Measurements from ENCODE around the gene CARMIL1. TPM values are rescaled to one million over a fixed set of nuclear protein-coding genes. Genes with fewer than 3 reads are reported as not detected.

CARMIL1 gene
- polyA plus RNA-seq, 4 donors = 35.3 to 74.5 (median 47.2) TPM

GRCh38 chr6:25612666-25613065, 333.5 kb downstream of the CARMIL1 start:
- Histone ChIP-seq H3K36me3 (ENCODE audit: control insufficient read depth in 3 of 3, insufficient read depth in 2 of 3, low read depth in 1 of 3, low read length in 3 of 3) (peaks cover 2 to 8% (median 4%) of the 10 kb centered on the region in 3 donors), H3K4me3 (ENCODE audit: low read depth in 1 of 3, low read length in 3 of 3) (no peak overlapping the region), H3K9me3 (ENCODE audit: control insufficient read depth in 2 of 2, insufficient read depth in 1 of 2, low read depth in 1 of 2, low read length in 1 of 2) (no peaks in the 10 kb centered on the region), H3K4me1 (ENCODE audit: control insufficient read depth in 3 of 3, insufficient read depth in 2 of 3, low read depth in 1 of 3, low read length in 2 of 3) (no peaks in the 10 kb centered on the region), H3K27ac (ENCODE audit: low read depth in 1 of 3, low read length in 2 of 3) (no peak overlapping the region), H3K27me3 (ENCODE audit: control insufficient read depth in 3 of 3, insufficient read depth in 3 of 3, low read length in 3 of 3) (no peaks in the 10 kb centered on the region)
- 57 to 81% (median 61%) methylated on average over 3 of the region's 3 CpGs for WGBS, 3 donors
- FAIRE-seq (no peak), DNase-seq (no peak)

- Histone ChIP-seq H3K36me3 (ENCODE audit: control insufficient read depth in 3 of 3, insufficient read depth in 2 of 3, low read depth in 1 of 3, low read length in 3 of 3) (peaks cover 2 to 8% (median 4%) of the 10 kb centered on the region in 3 donors), H3K27ac (ENCODE audit: low read depth in 1 of 3, low read length in 2 of 3) (no peak overlapping the region), H3K9me3 (ENCODE audit: control insufficient read depth in 2 of 2, insufficient read depth in 1 of 2, low read depth in 1 of 2, low read length in 1 of 2) (no peaks in the 10 kb centered on the region), H3K27me3 (ENCODE audit: control insufficient read depth in 3 of 3, insufficient read depth in 3 of 3, low read length in 3 of 3) (no peaks in the 10 kb centered on the region), H3K4me1 (ENCODE audit: control insufficient read depth in 3 of 3, insufficient read depth in 2 of 3, low read depth in 1 of 3, low read length in 2 of 3) (no peaks in the 10 kb centered on the region), H3K4me3 (ENCODE audit: low read depth in 1 of 3, low read length in 3 of 3) (no peak overlapping the region)
- FAIRE-seq = no peak
- WGBS, 3 donors = 70 to 80% (median 76%) methylated on average over 1 of the region's 1 CpG
- no peak for DNase-seq
Observed at GRCh38 chr6:25613415-25613814, 334.2 kb downstream of the CARMIL1 start.

GRCh38 chr6:25614052-25614451, 334.9 kb downstream of the CARMIL1 start:
- H3K27me3 ChIP-seq (ENCODE audit: control insufficient read depth in 3 of 3, insufficient read depth in 3 of 3, low read length in 3 of 3) = no peaks in the 10 kb centered on the region
- DNase-seq (no peak), FAIRE-seq (no peak)
- 73 to 79% (median 78%) methylated on average over 4 of the region's 4 CpGs for WGBS, 3 donors
- H3K27ac ChIP-seq (ENCODE audit: low read depth in 1 of 3, low read length in 2 of 3) = no peak overlapping the region
- no peaks in the 10 kb centered on the region for H3K9me3 ChIP-seq (ENCODE audit: control insufficient read depth in 2 of 2, insufficient read depth in 1 of 2, low read depth in 1 of 2, low read length in 1 of 2)
- no peak overlapping the region for H3K4me3 ChIP-seq (ENCODE audit: low read depth in 1 of 3, low read length in 3 of 3)
- H3K4me1 ChIP-seq (ENCODE audit: control insufficient read depth in 3 of 3, insufficient read depth in 2 of 3, low read depth in 1 of 3, low read length in 2 of 3) = no peaks in the 10 kb centered on the region
- H3K36me3 ChIP-seq (ENCODE audit: control insufficient read depth in 3 of 3, insufficient read depth in 2 of 3, low read depth in 1 of 3, low read length in 3 of 3) = peaks cover 2 to 8% (median 4%) of the 10 kb centered on the region in 3 donors

GRCh38 chr6:25615471-25615870, 336.3 kb downstream of the CARMIL1 start:
- Histone ChIP-seq H3K27ac (ENCODE audit: low read depth in 1 of 3, low read length in 2 of 3) (no peak overlapping the region), H3K27me3 (ENCODE audit: control insufficient read depth in 3 of 3, insufficient read depth in 3 of 3, low read length in 3 of 3) (no peaks in the 10 kb centered on the region), H3K4me1 (ENCODE audit: control insufficient read depth in 3 of 3, insufficient read depth in 2 of 3, low read depth in 1 of 3, low read length in 2 of 3) (no peaks in the 10 kb centered on the region), H3K4me3 (ENCODE audit: low read depth in 1 of 3, low read length in 3 of 3) (no peak overlapping the region), H3K36me3 (ENCODE audit: control insufficient read depth in 3 of 3, insufficient read depth in 2 of 3, low read depth in 1 of 3, low read length in 3 of 3) (peaks cover 2 to 9% (median 4%) of the 10 kb centered on the region in 3 donors), H3K9me3 (ENCODE audit: control insufficient read depth in 2 of 2, insufficient read depth in 1 of 2, low read depth in 1 of 2, low read length in 1 of 2) (no peaks in the 10 kb centered on the region)
- DNase-seq (no peak), FAIRE-seq (no peak)
- 79 to 90% (median 80%) methylated on average over 1 of the region's 1 CpG for WGBS, 3 donors

GRCh38 chr6:25617997-25618396, 338.8 kb downstream of the CARMIL1 start:
- FAIRE-seq = no peak
- H3K4me1 ChIP-seq (ENCODE audit: control insufficient read depth in 3 of 3, insufficient read depth in 2 of 3, low read depth in 1 of 3, low read length in 2 of 3) = no peaks in the 10 kb centered on the region
- no peaks in the 10 kb centered on the region for H3K9me3 ChIP-seq (ENCODE audit: control insufficient read depth in 2 of 2, insufficient read depth in 1 of 2, low read depth in 1 of 2, low read length in 1 of 2)
- WGBS, 3 donors = 94 to 97% (median 94%) methylated on average over 2 of the region's 2 CpGs
- no peak overlapping the region for H3K27ac ChIP-seq (ENCODE audit: low read depth in 1 of 3, low read length in 2 of 3)
- no peak overlapping the region for H3K4me3 ChIP-seq (ENCODE audit: low read depth in 1 of 3, low read length in 3 of 3)
- H3K27me3 ChIP-seq (ENCODE audit: control insufficient read depth in 3 of 3, insufficient read depth in 3 of 3, low read length in 3 of 3) = no peaks in the 10 kb centered on the region
- peaks cover 0 to 12% (median 2%) of the 10 kb centered on the region in 3 donors for H3K36me3 ChIP-seq (ENCODE audit: control insufficient read depth in 3 of 3, insufficient read depth in 2 of 3, low read depth in 1 of 3, low read length in 3 of 3)
- no peak for DNase-seq

- FAIRE-seq (no peak), DNase-seq (no peak)
- no peak overlapping the region for H3K27ac ChIP-seq (ENCODE audit: low read depth in 1 of 3, low read length in 2 of 3)
- no peaks in the 10 kb centered on the region for H3K4me1 ChIP-seq (ENCODE audit: control insufficient read depth in 3 of 3, insufficient read depth in 2 of 3, low read depth in 1 of 3, low read length in 2 of 3)
- H3K36me3 ChIP-seq (ENCODE audit: control insufficient read depth in 3 of 3, insufficient read depth in 2 of 3, low read depth in 1 of 3, low read length in 3 of 3) = peaks cover 0 to 9% (median 2%) of the 10 kb centered on the region in 3 donors
- no peaks in the 10 kb centered on the region for H3K27me3 ChIP-seq (ENCODE audit: control insufficient read depth in 3 of 3, insufficient read depth in 3 of 3, low read length in 3 of 3)
- WGBS, 3 donors = 67 to 75% (median 74%) methylated on average over 4 of the region's 4 CpGs
- no peaks in the 10 kb centered on the region for H3K9me3 ChIP-seq (ENCODE audit: control insufficient read depth in 2 of 2, insufficient read depth in 1 of 2, low read depth in 1 of 2, low read length in 1 of 2)
- H3K4me3 ChIP-seq (ENCODE audit: low read depth in 1 of 3, low read length in 3 of 3) = no peak overlapping the region
Observed at GRCh38 chr6:25619217-25619616, 340.0 kb downstream of the CARMIL1 start.

- Histone ChIP-seq H3K9me3 (ENCODE audit: control insufficient read depth in 2 of 2, insufficient read depth in 1 of 2, low read depth in 1 of 2, low read length in 1 of 2) (no peaks in the 10 kb centered on the region), H3K4me3 (ENCODE audit: low read depth in 1 of 3, low read length in 3 of 3) (no peak overlapping the region), H3K27ac (ENCODE audit: low read depth in 1 of 3, low read length in 2 of 3) (no peak overlapping the region), H3K27me3 (ENCODE audit: control insufficient read depth in 3 of 3, insufficient read depth in 3 of 3, low read length in 3 of 3) (no peaks in the 10 kb centered on the region), H3K36me3 (ENCODE audit: control insufficient read depth in 3 of 3, insufficient read depth in 2 of 3, low read depth in 1 of 3, low read length in 3 of 3) (peaks cover 0 to 9% (median 2%) of the 10 kb centered on the region in 3 donors), H3K4me1 (ENCODE audit: control insufficient read depth in 3 of 3, insufficient read depth in 2 of 3, low read depth in 1 of 3, low read length in 2 of 3) (no peaks in the 10 kb centered on the region)
- WGBS, 3 donors = 61 to 81% (median 66%) methylated on average over 2 of the region's 2 CpGs
- no peak for FAIRE-seq
- DNase-seq = no peak
Observed at GRCh38 chr6:25620391-25620790, 341.2 kb downstream of the CARMIL1 start.

GRCh38 chr6:25623065-25623464, 343.9 kb downstream of the CARMIL1 start:
- Histone ChIP-seq H3K9me3 (ENCODE audit: control insufficient read depth in 2 of 2, insufficient read depth in 1 of 2, low read depth in 1 of 2, low read length in 1 of 2) (no peaks in the 10 kb centered on the region), H3K4me1 (ENCODE audit: control insufficient read depth in 3 of 3, insufficient read depth in 2 of 3, low read depth in 1 of 3, low read length in 2 of 3) (no peaks in the 10 kb centered on the region), H3K4me3 (ENCODE audit: low read depth in 1 of 3, low read length in 3 of 3) (no peak overlapping the region), H3K27ac (ENCODE audit: low read depth in 1 of 3, low read length in 2 of 3) (no peak overlapping the region), H3K36me3 (ENCODE audit: control insufficient read depth in 3 of 3, insufficient read depth in 2 of 3, low read depth in 1 of 3, low read length in 3 of 3) (peaks cover 0 to 9% (median 0%) of the 10 kb centered on the region in 3 donors), H3K27me3 (ENCODE audit: control insufficient read depth in 3 of 3, insufficient read depth in 3 of 3, low read length in 3 of 3) (no peaks in the 10 kb centered on the region)
- FAIRE-seq (no peak), DNase-seq (no peak)
- WGBS, 3 donors = 65 to 72% (median 69%) methylated on average over 1 of the region's 1 CpG

- WGBS, 3 donors = 74 to 82% (median 75%) methylated on average over 1 of the region's 1 CpG
- Histone ChIP-seq H3K27ac (ENCODE audit: low read depth in 1 of 3, low read length in 2 of 3) (no peak overlapping the region), H3K27me3 (ENCODE audit: control insufficient read depth in 3 of 3, insufficient read depth in 3 of 3, low read length in 3 of 3) (no peaks in the 10 kb centered on the region), H3K9me3 (ENCODE audit: control insufficient read depth in 2 of 2, insufficient read depth in 1 of 2, low read depth in 1 of 2, low read length in 1 of 2) (no peaks in the 10 kb centered on the region), H3K36me3 (ENCODE audit: control insufficient read depth in 3 of 3, insufficient read depth in 2 of 3, low read depth in 1 of 3, low read length in 3 of 3) (peaks cover 0 to 9% (median 0%) of the 10 kb centered on the region in 3 donors), H3K4me1 (ENCODE audit: control insufficient read depth in 3 of 3, insufficient read depth in 2 of 3, low read depth in 1 of 3, low read length in 2 of 3) (no peaks in the 10 kb centered on the region), H3K4me3 (ENCODE audit: low read depth in 1 of 3, low read length in 3 of 3) (no peak overlapping the region)
- no peak for DNase-seq
- no peak for FAIRE-seq
Observed at GRCh38 chr6:25623879-25624278, 344.7 kb downstream of the CARMIL1 start.
